GM23338 (cell line): Measurements from ENCODE around the gene MEOX2. TPM values are rescaled to one million over a fixed set of nuclear protein-coding genes. Genes with fewer than 3 reads are reported as not detected.

Experiments used
- ATAC-seq: fragments of 200-7000 bp; cut with Tn5 transposase; 3 replicates; pipeline ENCODE4 v1.9.1; 2020
- DNase-seq: peaks from one replicate; pipeline ENCODE4 v3.0.0-alpha.2; 2015; ENCODE audit warnings: low spot score
- H2AFZ ChIP-seq: fragments of 200-600 bp; sonication (generic); 2 replicates; pipeline ENCODE4 v1.8.0; 2016; ENCODE audit warnings: antibody characterized with exemption, mild to moderate bottlenecking, moderate library complexity
- H3F3A ChIP-seq: fragments of 200-600 bp; sonication (generic); replicated peaks from 2 replicates; pipeline ENCODE4 v1.8.0; 2017; ENCODE audit warnings: antibody characterized with exemption, mixed run types, low read depth
- H3K27ac ChIP-seq: fragments of 200-600 bp; sonication (generic); 2 replicates; pipeline ENCODE4 v1.6.1; 2016; ENCODE audit warnings: low read depth
- H3K27me3 ChIP-seq: fragments of 200-600 bp; sonication (generic); 2 replicates; pipeline ENCODE4 v1.8.0; 2016; ENCODE audit warnings: mild to moderate bottlenecking, mixed run types, moderate library complexity; ENCODE audit not compliant: insufficient read depth
- H3K36me3 ChIP-seq: fragments of 200-600 bp; sonication (generic); 2 replicates; pipeline ENCODE4 v1.8.0; 2016; ENCODE audit warnings: mild to moderate bottlenecking; ENCODE audit not compliant: insufficient read depth
- H3K4me1 ChIP-seq: fragments of 200-600 bp; sonication (generic); 2 replicates; pipeline ENCODE4 v1.8.0; 2016; ENCODE audit warnings: mild to moderate bottlenecking, moderate library complexity; ENCODE audit not compliant: insufficient read depth
- H3K4me2 ChIP-seq: fragments of 200-600 bp; sonication (generic); 2 replicates; pipeline ENCODE4 v1.7.1; 2017; ENCODE audit warnings: mixed run types
- H3K4me3 ChIP-seq: fragments of 200-600 bp; sonication (generic); 2 replicates; pipeline ENCODE4 v1.6.1; 2016; ENCODE audit warnings: mixed run types
- H3K79me2 ChIP-seq: fragments of 200-600 bp; sonication (generic); replicated peaks from 2 replicates; pipeline ENCODE4 v1.8.0; 2017; ENCODE audit warnings: mild to moderate bottlenecking; ENCODE audit not compliant: insufficient read depth
- H3K9me2 ChIP-seq: fragments of 200-600 bp; sonication (generic); 2 replicates; pipeline ENCODE4 v1.8.0; 2017; ENCODE audit not compliant: insufficient read depth
- H4K20me1 ChIP-seq: fragments of 200-600 bp; sonication (generic); replicated peaks from 2 replicates; pipeline ENCODE4 v1.8.0; 2017; ENCODE audit warnings: mild to moderate bottlenecking; ENCODE audit not compliant: insufficient read depth
- H3K27ac Mint-ChIP-seq: 2 replicates; pipeline ENCODE4 v1.8.0; 2020; ENCODE audit warnings: inconsistent platforms, mild to moderate bottlenecking, moderate library complexity, mixed read lengths
- H3K27me3 Mint-ChIP-seq: 3 replicates; pipeline ENCODE4 v1.8.0; 2022; ENCODE audit warnings: low read depth, mild to moderate bottlenecking, moderate library complexity, mixed read lengths, inconsistent platforms; ENCODE audit not compliant: insufficient read depth, poor library complexity
- H3K36me3 Mint-ChIP-seq: 3 replicates; pipeline ENCODE4 v1.8.0; 2021; ENCODE audit warnings: low read depth, mild to moderate bottlenecking, inconsistent platforms, moderate library complexity, mixed read lengths
- H3K4me1 Mint-ChIP-seq: 3 replicates; pipeline ENCODE4 v1.8.0; 2020; ENCODE audit warnings: mild to moderate bottlenecking, inconsistent platforms, mixed read lengths
- H3K4me3 Mint-ChIP-seq: 3 replicates; pipeline ENCODE4 v1.8.0; 2021; ENCODE audit warnings: moderate library complexity, mild to moderate bottlenecking, inconsistent platforms, mixed read lengths
- H3K9me3 Mint-ChIP-seq: 3 replicates; pipeline ENCODE4 v1.8.0; 2020; ENCODE audit warnings: moderate library complexity, mild to moderate bottlenecking, inconsistent platforms, mixed read lengths
- CTCF ChIP-seq, 2 experiments: fragments of 200-600 bp in 1 of 2; sonication (generic) in 1 of 2; conservative IDR thresholded peaks; 2 replicates each; pipeline versions ENCODE4 v1.5.1 to v1.6.1; 2016 to 2017; ENCODE audit warnings: antibody characterized with exemption in 2 of 2, low read depth in 2 of 2, mild to moderate bottlenecking in 2 of 2, moderate library complexity in 1 of 2
- EZH2 ChIP-seq: fragments of 200-600 bp; sonication (generic); IDR thresholded peaks from one replicate; pipeline ENCODE4 v1.8.0; 2017; ENCODE audit warnings: antibody characterized with exemption, mild to moderate bottlenecking, low read depth; ENCODE audit not compliant: unreplicated experiment
- EZH2phosphoT487 ChIP-seq: fragments of 200-600 bp; sonication (generic); IDR thresholded peaks from one replicate; pipeline ENCODE4 v1.8.1; 2018; ENCODE audit warnings: antibody characterized with exemption; ENCODE audit not compliant: unreplicated experiment
- JUNB ChIP-seq: IDR thresholded peaks from one replicate; pipeline ENCODE4 v1.6.1; 2016; ENCODE audit warnings: antibody characterized with exemption; ENCODE audit not compliant: unreplicated experiment
- NANOG ChIP-seq: IDR thresholded peaks from 2 replicates; pipeline ENCODE4 v1.6.1; 2016; ENCODE audit warnings: antibody characterized with exemption, borderline replicate concordance
- POLR2AphosphoS5 ChIP-seq: IDR thresholded peaks from 2 replicates; pipeline ENCODE4 v1.6.1; 2016; ENCODE audit warnings: antibody characterized with exemption, low read depth
- REST ChIP-seq: IDR thresholded peaks from one replicate; pipeline ENCODE4 v1.6.1; 2018; ENCODE audit warnings: antibody characterized with exemption; ENCODE audit not compliant: unreplicated experiment
- STAT1 ChIP-seq: IDR thresholded peaks from one replicate; pipeline ENCODE4 v1.6.1; 2016; ENCODE audit warnings: antibody characterized with exemption; ENCODE audit not compliant: unreplicated experiment
- ZNF114 ChIP-seq: fragments of 250-450 bp; sonication (Bioruptor Pico); IDR thresholded peaks from 2 replicates; pipeline ENCODE4 v1.5.0; 2020; ENCODE audit warnings: mild to moderate bottlenecking, moderate library complexity
- ZNF331 ChIP-seq: fragments of 250-450 bp; sonication (Bioruptor Pico); IDR thresholded peaks from 2 replicates; pipeline ENCODE4 v1.5.0; 2020; ENCODE audit warnings: low read depth, mild to moderate bottlenecking, moderate library complexity
- ZNF462 ChIP-seq: fragments of 250-450 bp; sonication (Bioruptor Pico); IDR thresholded peaks from 2 replicates; pipeline ENCODE4 v1.5.0; 2020; ENCODE audit warnings: mild to moderate bottlenecking, moderate library complexity
- polyA plus RNA-seq: library from polyadenylated mRNA; unstranded; fragments of >200 nt; fragmentation: Nextera tagmentation; extraction: Ambion mirVana; gene quantifications from 2 replicates; pipeline ENCODE4 v1.2.1, GENCODE V29; 2016
- total RNA-seq: library from RNA; depleted of rRNA; stranded (reverse); fragments of >200 nt; shearing (Covaris generic); gene quantifications from 2 replicates; pipeline ENCODE4 v1.2.3, GENCODE V29; 2014
- TF ChIP-seq, protein P1 (sequence below): IDR thresholded peaks from 2 replicates; pipeline ENCODE4 v1.6.1; 2016; ENCODE audit warnings: antibody characterized with exemption

The MEOX2 gene
- total and polyA plus RNA-seq, 2 experiments from 2014 or later, result 0.50 to 1.2 TPM

DNA sequence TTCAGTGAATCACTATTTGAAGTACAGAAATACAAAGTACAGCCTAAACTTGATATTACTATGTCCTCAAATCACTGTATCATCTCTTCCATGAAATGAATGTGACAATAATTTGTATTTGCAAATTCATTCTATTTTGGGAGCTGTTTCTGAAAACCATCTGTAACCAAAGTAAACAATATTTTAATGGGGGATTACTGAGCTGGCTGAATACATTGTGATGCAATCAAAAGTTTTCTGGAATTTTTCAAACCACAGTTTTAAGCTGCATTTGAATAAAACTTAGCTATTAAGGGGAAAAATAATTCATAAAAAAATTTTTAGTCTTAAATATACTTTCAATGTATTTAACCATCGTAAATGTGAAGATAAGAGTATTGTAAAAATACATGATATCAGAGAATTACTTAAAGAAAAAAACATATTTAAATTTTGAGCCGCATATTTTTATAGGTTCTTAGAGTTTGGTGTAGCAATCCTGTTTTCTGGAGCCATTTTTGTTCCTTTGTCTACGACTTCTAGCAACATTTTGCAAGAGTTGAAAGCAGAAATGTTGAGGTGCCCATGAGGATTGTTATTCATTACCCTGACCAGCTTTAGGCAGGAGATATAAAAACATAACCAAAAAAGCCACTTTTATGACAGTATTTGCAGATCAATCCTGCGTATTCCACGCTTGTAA is 78.8 kb downstream of the MEOX2 start:
- H2AFZ ChIP-seq, result 0 out of 2 replicates have a peak overlapping the region, but pooled peaks have one; percentile 6
- H3K4me1 Mint-ChIP-seq, result peaks cover 5% of the 10 kb centered on the region; the same call in 2 of the 3 replicates
- H3K79me2 ChIP-seq, result no peaks in the 10 kb centered on the region
- H3K27ac Mint-ChIP-seq, result no peak overlapping the region
- no peaks in the 10 kb centered on the region for H3K9me2 ChIP-seq
- no peaks in the 10 kb centered on the region for H3K36me3 ChIP-seq
- TF ChIP-seq ZNF114 (CRISPR knock-in tag) (no peak), JUNB (no peak), CTCF (conservative IDR thresholded peaks at IDR 0.05; ENCODE audit: low read depth in 2 of 2) (no peak), REST (no peak), ZNF462 (CRISPR knock-in tag) (no peak), STAT1 (no peak), EZH2phosphoT487 (no peak), ZNF331 (CRISPR knock-in tag) (no peak), POLR2AphosphoS5 (no peak), EZH2 (no peak), NANOG (no peak)
- TF ChIP-seq, protein P1, sequence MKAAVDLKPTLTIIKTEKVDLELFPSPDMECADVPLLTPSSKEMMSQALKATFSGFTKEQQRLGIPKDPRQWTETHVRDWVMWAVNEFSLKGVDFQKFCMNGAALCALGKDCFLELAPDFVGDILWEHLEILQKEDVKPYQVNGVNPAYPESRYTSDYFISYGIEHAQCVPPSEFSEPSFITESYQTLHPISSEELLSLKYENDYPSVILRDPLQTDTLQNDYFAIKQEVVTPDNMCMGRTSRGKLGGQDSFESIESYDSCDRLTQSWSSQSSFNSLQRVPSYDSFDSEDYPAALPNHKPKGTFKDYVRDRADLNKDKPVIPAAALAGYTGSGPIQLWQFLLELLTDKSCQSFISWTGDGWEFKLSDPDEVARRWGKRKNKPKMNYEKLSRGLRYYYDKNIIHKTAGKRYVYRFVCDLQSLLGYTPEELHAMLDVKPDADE, result no peak
- H3K27ac ChIP-seq, result no peak overlapping the region
- ATAC-seq, result no peak
- no peaks in the 10 kb centered on the region for H4K20me1 ChIP-seq
- no peaks in the 10 kb centered on the region for H3K27me3 ChIP-seq
- no peak for DNase-seq
- no peaks in the 10 kb centered on the region for H3K36me3 Mint-ChIP-seq
- no peak overlapping the region for H3K4me3 ChIP-seq
- no peak overlapping the region for H3K4me3 Mint-ChIP-seq
- no peaks in the 10 kb centered on the region for H3K9me3 Mint-ChIP-seq
- no peak overlapping the region for H3K4me2 ChIP-seq
- no peaks in the 10 kb centered on the region for H3F3A ChIP-seq
- H3K27me3 Mint-ChIP-seq, result peaks cover 3% of the 10 kb centered on the region
- peaks cover 9% of the 10 kb centered on the region; the same call in 1 of the 2 replicates for H3K4me1 ChIP-seq
